Ovary (tissue), 3 donors: ENCODE measurements around the gene DNAI4.

Experiments
- POLR2A ChIP-seq: fragments of 450-650 bp; IDR thresholded peaks from one replicate; pipeline ENCODE4 v1.6.1; 2017; ENCODE audit warnings: antibody characterized with exemption, mild to moderate bottlenecking, moderate library complexity
- TF ChIP-seq, protein P1 (sequence below), 3 donors: fragments of 450-650 bp in 2 of 3; fragments of 200-600 bp in 1 of 3; IDR thresholded peaks; one replicate each; pipeline versions ENCODE4 v1.5.1 to v1.8.0; 2016 to 2022; ENCODE audit warnings: antibody characterized with exemption in 3 of 3, mild to moderate bottlenecking in 1 of 3
- donor health status: DM: no; HTN: no; CAD: no.

DNA sequence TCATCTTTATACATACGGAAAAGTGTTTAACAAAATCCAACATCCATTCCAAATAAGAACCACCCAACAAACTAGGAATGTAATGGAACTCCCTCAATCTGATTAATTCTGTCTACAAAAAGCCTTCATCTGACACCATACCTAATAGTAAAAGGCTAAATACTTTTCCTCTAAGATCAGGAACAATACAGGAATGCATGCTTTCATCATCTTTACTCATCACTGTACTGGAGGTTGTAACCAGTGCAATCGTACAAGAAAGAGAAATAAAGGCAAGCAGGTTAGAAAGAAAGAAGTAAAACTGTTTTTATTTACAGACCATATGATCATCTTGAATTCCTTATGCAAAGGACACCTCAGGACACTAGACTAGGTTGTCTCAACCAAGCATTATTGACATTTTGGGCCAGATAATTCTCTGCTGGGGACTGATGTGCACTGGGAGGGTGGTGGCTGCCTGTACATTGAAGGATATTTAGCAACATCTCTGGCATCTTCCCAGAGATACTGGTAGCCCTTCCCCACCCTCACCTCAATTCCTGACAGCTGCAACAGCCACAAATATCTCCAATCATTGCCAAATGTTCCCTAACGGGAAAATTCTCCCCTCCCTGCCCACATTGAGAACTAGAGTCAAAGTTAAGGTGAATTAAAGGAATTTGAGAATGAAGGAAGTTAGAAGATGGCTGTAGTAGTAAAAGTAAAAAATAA is 93.0 kb downstream of the DNAI4 start:
- no peak for TF ChIP-seq POLR2A
- TF ChIP-seq, protein P1, sequence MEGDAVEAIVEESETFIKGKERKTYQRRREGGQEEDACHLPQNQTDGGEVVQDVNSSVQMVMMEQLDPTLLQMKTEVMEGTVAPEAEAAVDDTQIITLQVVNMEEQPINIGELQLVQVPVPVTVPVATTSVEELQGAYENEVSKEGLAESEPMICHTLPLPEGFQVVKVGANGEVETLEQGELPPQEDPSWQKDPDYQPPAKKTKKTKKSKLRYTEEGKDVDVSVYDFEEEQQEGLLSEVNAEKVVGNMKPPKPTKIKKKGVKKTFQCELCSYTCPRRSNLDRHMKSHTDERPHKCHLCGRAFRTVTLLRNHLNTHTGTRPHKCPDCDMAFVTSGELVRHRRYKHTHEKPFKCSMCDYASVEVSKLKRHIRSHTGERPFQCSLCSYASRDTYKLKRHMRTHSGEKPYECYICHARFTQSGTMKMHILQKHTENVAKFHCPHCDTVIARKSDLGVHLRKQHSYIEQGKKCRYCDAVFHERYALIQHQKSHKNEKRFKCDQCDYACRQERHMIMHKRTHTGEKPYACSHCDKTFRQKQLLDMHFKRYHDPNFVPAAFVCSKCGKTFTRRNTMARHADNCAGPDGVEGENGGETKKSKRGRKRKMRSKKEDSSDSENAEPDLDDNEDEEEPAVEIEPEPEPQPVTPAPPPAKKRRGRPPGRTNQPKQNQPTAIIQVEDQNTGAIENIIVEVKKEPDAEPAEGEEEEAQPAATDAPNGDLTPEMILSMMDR (IDR thresholded peaks at IDR 0.05) = no peak
